H7 (cell line): ENCODE data around the gene SDK1. TPM values are rescaled to one million over a fixed set of nuclear protein-coding genes. Genes with fewer than 3 reads are reported as not detected.

Source experiments
- DNase-seq: peaks from one replicate; pipeline ENCODE4 v3.0.0; 2012
- H3K27me3 ChIP-seq: 2 replicates; pipeline ENCODE4 v1.6.0; 2011; ENCODE audit warnings: mild to moderate bottlenecking, low read length; ENCODE audit not compliant: control insufficient read depth, insufficient read depth
- H3K36me3 ChIP-seq: replicated peaks from 2 replicates; pipeline ENCODE4 v1.5.1; 2011; ENCODE audit warnings: low read length; ENCODE audit not compliant: control insufficient read depth, insufficient read depth
- H3K4me3 ChIP-seq: 2 replicates; pipeline ENCODE4 v1.5.1; 2011; ENCODE audit warnings: low read depth, mild to moderate bottlenecking, control low read depth, low read length, moderate library complexity; ENCODE audit not compliant: insufficient read depth
- total RNA-seq: library from RNA; depleted of rRNA; stranded (reverse); fragments of >200 nt; shearing (Covaris generic); gene quantifications from 2 replicates; pipeline ENCODE4 v1.2.3, GENCODE V29; 2014

Gene SDK1
- total RNA-seq, 1 experiment from 2014 or later, result 2.4 TPM

GRCh38 chr7:3301831-3302618 lies 973 bp downstream of the SDK1 start:
- peak overlapping the region; percentile 64 for H3K4me3 ChIP-seq
- peaks cover 17% of the 10 kb centered on the region for H3K27me3 ChIP-seq
- H3K36me3 ChIP-seq, result no peaks in the 10 kb centered on the region
- DNase-seq, result peak; percentile 53

- no peak for DNase-seq
- Histone ChIP-seq H3K27me3 (peaks cover 17% of the 10 kb centered on the region), H3K36me3 (no peaks in the 10 kb centered on the region), H3K4me3 (no peak overlapping the region)
Measured at GRCh38 chr7:3302681-3303320, 1.7 kb downstream of the SDK1 start.

- Histone ChIP-seq H3K27me3 (peaks cover 17% of the 10 kb centered on the region), H3K4me3 (no peak overlapping the region), H3K36me3 (no peaks in the 10 kb centered on the region)
- no peak for DNase-seq
Measured at GRCh38 chr7:3304131-3304530, 3.1 kb downstream of the SDK1 start.

- H3K4me3 ChIP-seq, result no peak overlapping the region
- no peak for DNase-seq
- H3K27me3 ChIP-seq, result peaks cover 3% of the 10 kb centered on the region; the same call in 1 of the 2 replicates
- H3K36me3 ChIP-seq, result no peaks in the 10 kb centered on the region
Measured at GRCh38 chr7:3307435-3307834, 6.4 kb downstream of the SDK1 start.

- no peaks in the 10 kb centered on the region for H3K36me3 ChIP-seq
- H3K27me3 ChIP-seq, result no peaks in the 10 kb centered on the region
- no peak for DNase-seq
- H3K4me3 ChIP-seq, result no peak overlapping the region
Measured at GRCh38 chr7:3309140-3309539, 8.1 kb downstream of the SDK1 start.

- DNase-seq, result no peak
- H3K36me3 ChIP-seq, result no peaks in the 10 kb centered on the region
- H3K27me3 ChIP-seq, result no peaks in the 10 kb centered on the region
- no peak overlapping the region for H3K4me3 ChIP-seq
Measured at GRCh38 chr7:3309956-3310355, 8.9 kb downstream of the SDK1 start.

- DNase-seq, result no peak
- H3K27me3 ChIP-seq, result no peaks in the 10 kb centered on the region
- H3K36me3 ChIP-seq, result no peaks in the 10 kb centered on the region
- H3K4me3 ChIP-seq, result no peak overlapping the region
Measured at GRCh38 chr7:3310884-3311283, 9.8 kb downstream of the SDK1 start.

GRCh38 chr7:3312583-3312982 lies 11.5 kb downstream of the SDK1 start:
- H3K36me3 ChIP-seq, result no peaks in the 10 kb centered on the region
- H3K4me3 ChIP-seq, result no peak overlapping the region
- H3K27me3 ChIP-seq, result no peaks in the 10 kb centered on the region
- no peak for DNase-seq

GRCh38 chr7:3318874-3319273 lies 17.8 kb downstream of the SDK1 start:
- DNase-seq, result no peak
- H3K4me3 ChIP-seq, result no peak overlapping the region
- no peaks in the 10 kb centered on the region for H3K27me3 ChIP-seq

GRCh38 chr7:3321206-3321605 lies 20.2 kb downstream of the SDK1 start:
- DNase-seq, result no peak
- no peak overlapping the region for H3K4me3 ChIP-seq
- H3K27me3 ChIP-seq, result no peaks in the 10 kb centered on the region
- H3K36me3 ChIP-seq, result no peaks in the 10 kb centered on the region

More at GRCh38 chr7:3318874-3319273, 17.8 kb downstream of the SDK1 start:
- H3K36me3 ChIP-seq, result no peaks in the 10 kb centered on the region

- no peak for DNase-seq
- H3K4me3 ChIP-seq, result no peak overlapping the region
- H3K36me3 ChIP-seq, result no peaks in the 10 kb centered on the region
- H3K27me3 ChIP-seq, result no peaks in the 10 kb centered on the region
Measured at GRCh38 chr7:3321745-3322144, 20.7 kb downstream of the SDK1 start.

- Histone ChIP-seq H3K27me3 (no peaks in the 10 kb centered on the region), H3K36me3 (no peaks in the 10 kb centered on the region), H3K4me3 (no peak overlapping the region)
- DNase-seq, result no peak
Measured at GRCh38 chr7:3326246-3326645, 25.2 kb downstream of the SDK1 start.

GRCh38 chr7:3327099-3327498 lies 26.0 kb downstream of the SDK1 start:
- Histone ChIP-seq H3K27me3 (no peaks in the 10 kb centered on the region), H3K36me3 (no peaks in the 10 kb centered on the region)
- DNase-seq, result no peak

GRCh38 chr7:3327655-3328054 lies 26.6 kb downstream of the SDK1 start:
- no peak overlapping the region for H3K4me3 ChIP-seq
- H3K27me3 ChIP-seq, result no peaks in the 10 kb centered on the region
- DNase-seq, result no peak
- no peaks in the 10 kb centered on the region for H3K36me3 ChIP-seq

More at GRCh38 chr7:3327099-3327498, 26.0 kb downstream of the SDK1 start:
- H3K4me3 ChIP-seq, result no peak overlapping the region

GRCh38 chr7:3332308-3332707 lies 31.3 kb downstream of the SDK1 start:
- no peaks in the 10 kb centered on the region for H3K36me3 ChIP-seq
- DNase-seq, result no peak
- no peaks in the 10 kb centered on the region for H3K27me3 ChIP-seq
- no peak overlapping the region for H3K4me3 ChIP-seq
